H9 (cell line): ENCODE results near the gene LNPEP. TPM values are rescaled to one million over a fixed set of nuclear protein-coding genes. Genes with fewer than 3 reads are reported as not detected.

Experiments
- DNase-seq: peaks from one replicate; pipeline ENCODE4 v3.0.0-alpha.2; 2017
- H2AFZ ChIP-seq: one replicate; pipeline ENCODE4 v1.6.1; 2013; ENCODE audit warnings: mild to moderate bottlenecking, low read length, control low read depth, moderate library complexity
- H2AK5ac ChIP-seq: 2 replicates; pipeline ENCODE4 v1.6.1; 2013; ENCODE audit warnings: low read length, control low read depth, mixed read lengths; ENCODE audit not compliant: insufficient read length
- H2BK120ac ChIP-seq: one replicate; pipeline ENCODE4 v1.6.1; 2013; ENCODE audit warnings: low read depth, mild to moderate bottlenecking, low read length, control low read depth, inconsistent platforms; ENCODE audit not compliant: poor library complexity, severe bottlenecking
- H2BK12ac ChIP-seq: 2 replicates; pipeline ENCODE4 v1.6.1; 2013; ENCODE audit warnings: low read length, control low read depth, mixed read lengths, low read depth; ENCODE audit not compliant: insufficient read length
- H2BK15ac ChIP-seq: 2 replicates; pipeline ENCODE4 v1.6.1; 2013; ENCODE audit warnings: low read depth, low read length, control low read depth
- H2BK20ac ChIP-seq: one replicate; pipeline ENCODE4 v1.6.1; 2013; ENCODE audit warnings: low read depth, mild to moderate bottlenecking, low read length, control low read depth, inconsistent platforms; ENCODE audit not compliant: poor library complexity, severe bottlenecking
- H2BK5ac ChIP-seq: 2 replicates; pipeline ENCODE4 v1.6.1; 2013; ENCODE audit warnings: low read length, control low read depth, mixed read lengths; ENCODE audit not compliant: insufficient read length
- H3K14ac ChIP-seq: 2 replicates; pipeline ENCODE4 v1.6.1; 2013; ENCODE audit warnings: low read length, control low read depth; ENCODE audit not compliant: insufficient read depth
- H3K18ac ChIP-seq: 2 replicates; pipeline ENCODE4 v1.6.1; 2013; ENCODE audit warnings: low read depth, mild to moderate bottlenecking, mixed read lengths, low read length, control low read depth; ENCODE audit not compliant: insufficient read length
- H3K23ac ChIP-seq: 2 replicates; pipeline ENCODE4 v1.6.1; 2013; ENCODE audit warnings: low read length, control low read depth, mixed read lengths, low read depth; ENCODE audit not compliant: insufficient read length
- H3K23me2 ChIP-seq: 2 replicates; pipeline ENCODE4 v1.6.1; 2013; ENCODE audit warnings: low read depth, mild to moderate bottlenecking, mixed read lengths, low read length, control low read depth; ENCODE audit not compliant: insufficient read length, poor library complexity, severe bottlenecking
- H3K27ac ChIP-seq: 2 replicates; pipeline ENCODE4 v1.5.1; 2013; ENCODE audit warnings: low read length, control low read depth, mixed read lengths, low read depth; ENCODE audit not compliant: insufficient read length
- H3K27me3 ChIP-seq: 2 replicates; pipeline ENCODE4 v1.6.1; 2013; ENCODE audit warnings: low read length, control low read depth, inconsistent platforms; ENCODE audit not compliant: insufficient read depth
- H3K4ac ChIP-seq: 2 replicates; pipeline ENCODE4 v1.6.1; 2013; ENCODE audit warnings: low read depth, mild to moderate bottlenecking, control low read depth, inconsistent platforms, low read length, moderate library complexity
- H3K4me1 ChIP-seq: 2 replicates; pipeline ENCODE4 v1.6.1; 2013; ENCODE audit warnings: low read length, control low read depth, inconsistent platforms; ENCODE audit not compliant: insufficient read depth
- H3K4me2 ChIP-seq: 2 replicates; pipeline ENCODE4 v1.6.1; 2013; ENCODE audit warnings: low read length, control low read depth, mixed read lengths; ENCODE audit not compliant: insufficient read length, insufficient read depth
- H3K56ac ChIP-seq: 2 replicates; pipeline ENCODE4 v1.6.1; 2013; ENCODE audit warnings: low read depth, mild to moderate bottlenecking, mixed read lengths, low read length, control low read depth; ENCODE audit not compliant: insufficient read length
- H3K79me1 ChIP-seq: 2 replicates; pipeline ENCODE4 v1.6.1; 2013; ENCODE audit warnings: low read depth, mild to moderate bottlenecking, moderate library complexity, low read length, control low read depth, inconsistent platforms; ENCODE audit not compliant: insufficient read depth, poor library complexity, severe bottlenecking
- H3K79me2 ChIP-seq: 2 replicates; pipeline ENCODE4 v1.6.1; 2013; ENCODE audit warnings: low read length, control low read depth, inconsistent platforms; ENCODE audit not compliant: insufficient read depth
- H3K9ac ChIP-seq: 2 replicates; pipeline ENCODE4 v1.6.1; 2013; ENCODE audit warnings: low read length, control low read depth, mixed read lengths; ENCODE audit not compliant: insufficient read length; ENCODE audit errors: extremely low read depth
- H3K9me3 ChIP-seq: one replicate; pipeline ENCODE4 v1.6.1; 2013; ENCODE audit warnings: low read depth, low read length, inconsistent platforms; ENCODE audit not compliant: control insufficient read depth
- H3T11ph ChIP-seq: one replicate; pipeline ENCODE4 v1.6.1; 2013; ENCODE audit warnings: mild to moderate bottlenecking, low read length, control low read depth, inconsistent platforms
- H4K20me1 ChIP-seq: one replicate; pipeline ENCODE4 v1.6.1; 2013; ENCODE audit not compliant: control insufficient read depth, insufficient read length, insufficient read depth
- H4K5ac ChIP-seq: 2 replicates; pipeline ENCODE4 v1.6.1; 2013; ENCODE audit warnings: low read depth, mild to moderate bottlenecking, mixed read lengths, low read length, control low read depth; ENCODE audit not compliant: insufficient read length
- H4K8ac ChIP-seq: replicated peaks from 2 replicates; pipeline ENCODE4 v1.6.1; 2013; ENCODE audit warnings: low read length, control low read depth, mixed read lengths, low read depth; ENCODE audit not compliant: insufficient read length
- H4K91ac ChIP-seq: 2 replicates; pipeline ENCODE4 v1.6.1; 2013; ENCODE audit warnings: low read depth, mild to moderate bottlenecking, moderate library complexity, mixed read lengths, low read length, control low read depth; ENCODE audit not compliant: insufficient read length
- H3K27ac Mint-ChIP-seq, 3 experiments: 2 replicates in 2 of 3; 3 replicates in 1 of 3; pipeline ENCODE4 v1.8.0; 2020 to 2021; ENCODE audit warnings: mixed read lengths in 3 of 3, mild to moderate bottlenecking in 1 of 3, moderate library complexity in 1 of 3
- H3K27me3 Mint-ChIP-seq: 2 replicates; pipeline ENCODE4 v1.8.0; 2021; ENCODE audit warnings: low read depth, mild to moderate bottlenecking, moderate library complexity, mixed read lengths
- H3K36me3 Mint-ChIP-seq, 3 experiments: 2 replicates in 2 of 3; 3 replicates in 1 of 3; pipeline ENCODE4 v1.8.0; 2020 to 2021; ENCODE audit warnings: low read depth in 3 of 3, mixed read lengths in 3 of 3; ENCODE audit not compliant: insufficient read depth in 1 of 3
- H3K4me1 Mint-ChIP-seq, 2 experiments: 2 replicates each; pipeline ENCODE4 v1.8.0; 2020; ENCODE audit warnings: mixed read lengths in 2 of 2
- H3K4me3 Mint-ChIP-seq, 2 experiments: 2 replicates in 1 of 2; 3 replicates in 1 of 2; pipeline ENCODE4 v1.8.0; 2020 to 2021; ENCODE audit warnings: mild to moderate bottlenecking in 2 of 2, mixed read lengths in 2 of 2, moderate library complexity in 1 of 2
- H3K9me3 Mint-ChIP-seq, 2 experiments: 2 replicates in 1 of 2; 3 replicates in 1 of 2; pipeline ENCODE4 v1.8.0; 2020; ENCODE audit warnings: mild to moderate bottlenecking in 2 of 2, mixed read lengths in 2 of 2, moderate library complexity in 1 of 2
- CTCF ChIP-seq: fragments of 200-600 bp; sonication (generic); conservative IDR thresholded peaks from 3 replicates; pipeline ENCODE4 v1.8.0; 2021; ENCODE audit warnings: antibody characterized with exemption, mild to moderate bottlenecking
- WGBS: extraction: QIAGEN DNeasy Blood & Tissue Kit; methylation state at CpG from one replicate; pipeline ENCODE4 v1.1.7; 2013; ENCODE audit warnings: missing lambda C conversion rate, low lambda C conversion rate, mixed read lengths; ENCODE audit not compliant: insufficient read length; ENCODE audit errors: extremely low coverage; 5-methylcytosine and 5-hydroxymethylcytosine counted together
- total RNA-seq: library from RNA; stranded (reverse); gene quantifications from 2 replicates; pipeline ENCODE4 v1.2.1, GENCODE V29; 2021

The LNPEP gene
- total RNA-seq, 1 experiment from 2014 or later: 4.1 TPM

GRCh38 chr5:97000391-97000790 is 64.5 kb downstream of the LNPEP start:
- Histone ChIP-seq H3K56ac (no peak overlapping the region), H3K4me1 (no peaks in the 10 kb centered on the region), H3K27ac (no peak overlapping the region), H4K8ac (no peak overlapping the region), H4K5ac (no peak overlapping the region), H3K9me3 (no peaks in the 10 kb centered on the region), H4K20me1 (no peaks in the 10 kb centered on the region), H2AK5ac (no peak overlapping the region), H3K23ac (no peak overlapping the region), H3K14ac (no peak overlapping the region), H3K4ac (no peak overlapping the region), H3T11ph (no peak overlapping the region), H3K23me2 (no peaks in the 10 kb centered on the region), H3K9ac (no peak overlapping the region), H2BK5ac (no peak overlapping the region), H3K79me2 (no peaks in the 10 kb centered on the region), H2AFZ (no peak overlapping the region), H2BK120ac (no peak overlapping the region), H3K4me2 (no peak overlapping the region), H4K91ac (no peak overlapping the region), H2BK20ac (no peak overlapping the region), H2BK15ac (no peak overlapping the region), H2BK12ac (no peak overlapping the region), H3K27me3 (no peaks in the 10 kb centered on the region), H3K79me1 (no peaks in the 10 kb centered on the region), H3K18ac (no peak overlapping the region)
- H3K4me3 Mint-ChIP-seq: no peak overlapping the region
- no peak overlapping the region for H3K27ac Mint-ChIP-seq
- WGBS: no CpG with 5 or more reads among the region's 3 CpGs
- H3K36me3 Mint-ChIP-seq: no peaks in the 10 kb centered on the region
- H3K4me1 Mint-ChIP-seq: no peaks in the 10 kb centered on the region
- no peak for TF ChIP-seq CTCF
- no peaks in the 10 kb centered on the region for H3K9me3 Mint-ChIP-seq
- no peak for DNase-seq
- no peaks in the 10 kb centered on the region for H3K27me3 Mint-ChIP-seq
